ENCODE measurements around the gene NEUROD1.

NEUROD1 gene

GRCh38 chr2:181643151-181643550 lies 37.2 kb downstream of the NEUROD1 start:
- no peak for DNase-seq (ENCODE audit: low read depth in 2 of 2)

DNA sequence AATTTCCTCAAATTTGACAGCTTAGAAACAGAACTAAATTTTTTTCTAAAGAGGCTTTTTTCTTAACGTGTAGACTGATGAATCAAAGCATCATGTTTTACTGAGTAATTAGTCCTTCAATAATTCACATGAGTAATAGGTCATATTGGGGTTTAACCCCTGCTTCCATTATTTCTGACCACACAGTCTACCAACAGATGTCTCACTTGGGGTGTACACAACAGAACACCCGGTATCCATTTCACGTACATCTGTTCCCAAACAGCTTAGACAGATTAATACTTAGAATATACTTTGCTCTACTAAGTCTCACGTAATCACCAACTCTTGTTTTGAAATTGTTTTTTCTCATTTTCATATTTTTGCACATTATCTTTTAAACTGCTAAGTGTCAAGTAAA lies 38.2 kb downstream of the NEUROD1 start:
- no peak for DNase-seq (ENCODE audit: low read depth in 2 of 2)

GRCh38 chr2:181639686-181640085 lies 40.6 kb downstream of the NEUROD1 start:
- no peak for DNase-seq (ENCODE audit: low read depth in 2 of 2)

GRCh38 chr2:181632733-181633401 lies 47.5 kb downstream of the NEUROD1 start:
- DNase-seq (ENCODE audit: low read depth in 2 of 2), result no peak

- no peak for DNase-seq (ENCODE audit: low read depth in 2 of 2)
Measured at GRCh38 chr2:181628590-181629585, 51.4 kb downstream of the NEUROD1 start.

- no peak for DNase-seq (ENCODE audit: low read depth in 2 of 2)
Measured at GRCh38 chr2:181627545-181627944, 52.8 kb downstream of the NEUROD1 start.

GRCh38 chr2:181626671-181627070 lies 53.6 kb downstream of the NEUROD1 start:
- no peak for DNase-seq (ENCODE audit: low read depth in 2 of 2)
